ENCODE measurements around the gene MYDGF. TPM values are rescaled to one million over a fixed set of nuclear protein-coding genes. Genes with fewer than 3 reads are reported as not detected.
A peak's percentile ranks its signal among the peaks of the same experiment; 100 is the strongest.

Gene MYDGF
- total RNA-seq, 4 donors from 2014 or later, result 33.5 to 48.7 (median 41.5) TPM

GRCh38 chr19:4676955-4677731 is 7.0 kb upstream of the MYDGF start:
- H3K9me3 ChIP-seq, result no peaks in the 10 kb centered on the region
- no peak for DNase-seq (ENCODE audit: low spot score in 2 of 2)
- no peaks in the 10 kb centered on the region for H3K27me3 ChIP-seq
- H3K36me3 ChIP-seq, result peaks cover under 1 to 78% (median 12%) of the 10 kb centered on the region in 3 donors
- H3K27ac ChIP-seq, result peak overlapping the region in 2 of 4 donors; percentile 43 to 53
- no peaks in the 10 kb centered on the region for H3K4me1 ChIP-seq
- peak; percentile 19 to 40 (median 39) for TF ChIP-seq CTCF (IDR thresholded peaks at IDR 0.05)
- no peak for TF ChIP-seq EP300 (IDR thresholded peaks at IDR 0.05)
- H3K4me3 ChIP-seq, result no peak overlapping the region
- WGBS, 2 donors, result 64 to 68% methylated on average over 16 to 17 of the region's 17 CpGs

- peaks cover 0 to 6% (median 0%) of the 10 kb centered on the region in 4 donors for H3K4me1 ChIP-seq
- H3K27ac ChIP-seq, result no peak overlapping the region
- H3K4me3 ChIP-seq, result no peak overlapping the region
- 91% methylated on average over 16 of the region's 16 CpGs for WGBS, 2 donors
- no peak for DNase-seq (ENCODE audit: low spot score in 2 of 2)
- no peaks in the 10 kb centered on the region for H3K27me3 ChIP-seq
- no peaks in the 10 kb centered on the region for H3K9me3 ChIP-seq
- H3K36me3 ChIP-seq, result peaks cover 0 to 60% (median 12%) of the 10 kb centered on the region in 3 donors
- TF ChIP-seq POLR2A (IDR thresholded peaks at IDR 0.05) (no peak), CTCF (IDR thresholded peaks at IDR 0.05) (no peak), EP300 (IDR thresholded peaks at IDR 0.05) (no peak)
Measured at GRCh38 chr19:4675346-4675745, 5.2 kb upstream of the MYDGF start.

GRCh38 chr19:4673726-4674125 is 3.6 kb upstream of the MYDGF start:
- peaks cover 0 to 45% (median 5%) of the 10 kb centered on the region in 3 donors for H3K36me3 ChIP-seq
- no peaks in the 10 kb centered on the region for H3K9me3 ChIP-seq
- no peak overlapping the region for H3K4me3 ChIP-seq
- DNase-seq (ENCODE audit: low spot score in 2 of 2), result no peak
- WGBS, 2 donors, result 87 to 94% methylated on average over 4 of the region's 4 CpGs
- no peak for TF ChIP-seq CTCF (IDR thresholded peaks at IDR 0.05)
- TF ChIP-seq POLR2A (IDR thresholded peaks at IDR 0.05), result no peak
- no peak for TF ChIP-seq EP300 (IDR thresholded peaks at IDR 0.05)
- H3K27ac ChIP-seq, result no peak overlapping the region
- no peaks in the 10 kb centered on the region for H3K27me3 ChIP-seq
- peaks cover 0 to 16% (median 8%) of the 10 kb centered on the region in 4 donors for H3K4me1 ChIP-seq

- Histone ChIP-seq H3K9me3 (no peaks in the 10 kb centered on the region), H3K36me3 (peaks cover 0 to 45% (median 5%) of the 10 kb centered on the region in 3 donors), H3K4me3 (no peak overlapping the region), H3K27me3 (no peaks in the 10 kb centered on the region), H3K4me1 (peaks cover 0 to 21% (median 9%) of the 10 kb centered on the region in 4 donors), H3K27ac (no peak overlapping the region)
- 76 to 78% methylated on average over 4 of the region's 4 CpGs for WGBS, 2 donors
- no peak for DNase-seq (ENCODE audit: low spot score in 2 of 2)
- no peak for TF ChIP-seq POLR2A (IDR thresholded peaks at IDR 0.05)
- TF ChIP-seq EP300 (IDR thresholded peaks at IDR 0.05), result no peak
- TF ChIP-seq CTCF (IDR thresholded peaks at IDR 0.05), result no peak
Measured at GRCh38 chr19:4673216-4673615, 3.1 kb upstream of the MYDGF start.

GRCh38 chr19:4671185-4671851 is 1.2 kb upstream of the MYDGF start:
- Histone ChIP-seq H3K36me3 (peaks cover 0 to 44% (median 2%) of the 10 kb centered on the region in 3 donors), H3K9me3 (no peaks in the 10 kb centered on the region), H3K4me3 (no peak overlapping the region), H3K27ac (peak overlapping the region in 2 of 4 donors; percentile 78 to 84), H3K27me3 (no peaks in the 10 kb centered on the region), H3K4me1 (peaks cover 0 to 28% (median 9%) of the 10 kb centered on the region in 4 donors)
- DNase-seq (ENCODE audit: low spot score in 2 of 2), result no peak
- TF ChIP-seq CTCF (IDR thresholded peaks at IDR 0.05) (no peak), EP300 (IDR thresholded peaks at IDR 0.05) (no peak), POLR2A (IDR thresholded peaks at IDR 0.05) (no peak)
- whole genome bisulfite sequencing, 2 donors, result 64 to 67% methylated on average over 10 of the region's 10 CpGs
